KMS-11 (cell line): ENCODE data around the gene GFPT1.

Experiments
- H2AFZ ChIP-seq: fragments of 200-600 bp; sonication (generic); 2 replicates; pipeline ENCODE4 v1.6.1; 2016; ENCODE audit warnings: antibody characterized with exemption, mixed run types, low read depth
- H3K27ac ChIP-seq: fragments of 200-600 bp; sonication (generic); 2 replicates; pipeline ENCODE4 v1.6.1; 2016; ENCODE audit warnings: mild to moderate bottlenecking, mixed run types
- H3K27me3 ChIP-seq: fragments of 200-600 bp; sonication (generic); 2 replicates; pipeline ENCODE4 v1.6.1; 2017; ENCODE audit warnings: mild to moderate bottlenecking, low read depth, mixed run types, moderate library complexity; ENCODE audit not compliant: insufficient read depth
- H3K36me3 ChIP-seq: fragments of 200-600 bp; sonication (generic); 2 replicates; pipeline ENCODE4 v1.6.1; 2017; ENCODE audit warnings: mild to moderate bottlenecking, mixed run types; ENCODE audit not compliant: insufficient read depth
- H3K4me1 ChIP-seq: fragments of 200-600 bp; sonication (generic); 2 replicates; pipeline ENCODE4 v1.6.1; 2016; ENCODE audit warnings: mild to moderate bottlenecking, low read depth, mixed run types; ENCODE audit not compliant: poor library complexity, severe bottlenecking
- H3K4me2 ChIP-seq: fragments of 200-600 bp; sonication (generic); 2 replicates; pipeline ENCODE4 v1.7.0; 2016; ENCODE audit warnings: mild to moderate bottlenecking, mixed run types
- H3K4me3 ChIP-seq: fragments of 200-600 bp; sonication (generic); IDR thresholded peaks from 2 replicates; pipeline ENCODE4 v1.6.1; 2017; ENCODE audit warnings: low read depth, low read length, mixed read lengths; ENCODE audit not compliant: insufficient read depth
- H3K79me2 ChIP-seq: fragments of 200-600 bp; sonication (generic); 2 replicates; pipeline ENCODE4 v1.6.1; 2016; ENCODE audit warnings: low read depth, mixed run types; ENCODE audit not compliant: insufficient read depth
- H3K9ac ChIP-seq: fragments of 200-600 bp; sonication (generic); 2 replicates; pipeline ENCODE4 v1.6.1; 2016; ENCODE audit warnings: mild to moderate bottlenecking, mixed run types
- H4K20me1 ChIP-seq: fragments of 200-600 bp; sonication (generic); 2 replicates; pipeline ENCODE4 v1.6.1; 2016; ENCODE audit warnings: mild to moderate bottlenecking, mixed run types; ENCODE audit not compliant: insufficient read depth
- CTCF ChIP-seq: fragments of 200-600 bp; sonication (generic); conservative IDR thresholded peaks from 2 replicates; pipeline ENCODE4 v1.6.1; 2017; ENCODE audit warnings: low read depth, mild to moderate bottlenecking, antibody characterized with exemption, low read length, moderate library complexity, mixed read lengths

The GFPT1 gene

DNA sequence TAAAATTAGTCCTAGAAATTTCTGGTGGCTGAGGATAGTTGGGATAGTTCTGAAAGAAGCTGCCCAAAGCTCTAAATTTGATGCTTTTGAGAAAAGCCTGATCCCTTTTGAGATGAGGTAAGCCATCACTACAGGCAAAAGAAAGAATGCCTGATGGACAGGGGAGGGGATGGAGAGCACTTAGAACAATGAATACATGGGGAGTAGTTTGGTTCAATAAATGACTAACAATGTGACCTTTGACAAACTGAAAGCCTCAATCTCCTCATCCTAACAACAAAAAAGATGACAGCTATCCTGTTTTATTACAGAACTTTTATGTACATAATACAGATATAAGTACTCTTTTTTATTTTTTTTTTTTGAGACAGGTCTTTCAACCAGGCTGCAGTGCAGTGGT lies 42.7 kb downstream of the GFPT1 start:
- H3K4me3 ChIP-seq: no peak overlapping the region
- H4K20me1 ChIP-seq: no peaks in the 10 kb centered on the region
- no peak overlapping the region for H2AFZ ChIP-seq
- no peak overlapping the region for H3K27ac ChIP-seq
- H3K27me3 ChIP-seq: no peaks in the 10 kb centered on the region
- no peak overlapping the region for H3K9ac ChIP-seq
- no peak overlapping the region for H3K4me2 ChIP-seq
- peaks cover 34% of the 10 kb centered on the region; the same call in 1 of the 2 replicates for H3K36me3 ChIP-seq
- no peak for TF ChIP-seq CTCF
- no peaks in the 10 kb centered on the region for H3K79me2 ChIP-seq
- peaks cover 23% of the 10 kb centered on the region for H3K4me1 ChIP-seq

DNA sequence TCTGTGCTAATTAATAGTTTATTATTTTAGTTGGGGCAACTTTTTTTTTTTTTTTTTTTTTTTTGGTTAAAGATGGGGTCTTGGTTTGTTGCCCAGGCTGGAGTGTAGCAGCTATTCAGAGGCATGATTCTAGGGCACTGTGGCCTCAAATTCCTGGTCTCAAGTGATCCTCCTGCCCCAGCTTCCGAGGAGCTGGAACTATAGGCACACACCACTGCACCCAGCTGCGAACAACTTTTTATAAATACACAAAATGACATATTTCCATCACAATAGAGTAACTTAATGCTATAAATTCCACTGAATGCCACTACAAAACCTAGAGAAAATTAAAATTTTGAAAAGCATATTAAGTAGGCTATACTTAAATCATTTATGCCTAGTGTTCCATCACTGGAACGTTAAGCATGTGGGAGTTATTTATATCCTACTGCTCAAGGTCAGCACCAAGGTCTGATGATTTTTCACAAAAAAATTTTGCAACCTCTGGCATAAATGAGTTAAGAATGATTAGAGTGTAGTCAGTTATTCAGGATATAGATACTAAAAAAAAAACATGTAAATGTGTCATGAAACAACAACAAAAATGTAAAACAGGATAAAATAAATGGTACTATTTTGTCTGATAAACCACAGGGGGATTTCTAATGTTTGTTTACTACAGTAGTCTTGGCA lies 46.8 kb downstream of the GFPT1 start:
- Histone ChIP-seq H3K36me3 (peaks cover 15% of the 10 kb centered on the region; the same call in 1 of the 2 replicates), H3K27me3 (no peaks in the 10 kb centered on the region), H2AFZ (no peak overlapping the region), H3K4me3 (no peak overlapping the region), H3K4me2 (no peak overlapping the region), H3K79me2 (no peaks in the 10 kb centered on the region), H3K4me1 (peaks cover 5% of the 10 kb centered on the region), H3K27ac (no peak overlapping the region), H4K20me1 (no peaks in the 10 kb centered on the region), H3K9ac (no peak overlapping the region)
- no peak for TF ChIP-seq CTCF

DNA sequence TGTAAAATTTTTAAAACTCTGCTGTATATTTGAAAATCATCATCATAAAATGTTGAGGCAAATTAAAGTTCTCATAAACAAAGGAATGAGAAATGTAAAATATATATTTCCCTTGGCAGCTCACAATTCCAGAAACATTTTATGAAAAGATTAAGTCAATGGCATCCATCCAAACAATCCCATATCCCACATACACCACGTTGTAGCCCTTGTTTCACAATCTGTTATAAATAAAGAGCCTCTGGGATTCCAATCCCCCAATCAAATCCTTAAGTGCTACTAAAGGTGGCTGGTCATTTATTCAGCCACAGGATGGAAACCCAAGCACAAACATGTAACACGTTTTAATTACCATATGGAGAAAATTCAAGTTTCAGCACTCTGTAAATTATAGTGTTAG lies 51.7 kb downstream of the GFPT1 start:
- Histone ChIP-seq H3K4me3 (no peak overlapping the region), H3K27ac (no peak overlapping the region), H3K9ac (no peak overlapping the region), H2AFZ (no peak overlapping the region), H3K4me1 (no peaks in the 10 kb centered on the region), H3K79me2 (no peaks in the 10 kb centered on the region), H3K27me3 (no peaks in the 10 kb centered on the region), H3K36me3 (no peaks in the 10 kb centered on the region; the same call in 1 of the 2 replicates), H3K4me2 (no peak overlapping the region), H4K20me1 (no peaks in the 10 kb centered on the region)
- no peak for TF ChIP-seq CTCF

DNA sequence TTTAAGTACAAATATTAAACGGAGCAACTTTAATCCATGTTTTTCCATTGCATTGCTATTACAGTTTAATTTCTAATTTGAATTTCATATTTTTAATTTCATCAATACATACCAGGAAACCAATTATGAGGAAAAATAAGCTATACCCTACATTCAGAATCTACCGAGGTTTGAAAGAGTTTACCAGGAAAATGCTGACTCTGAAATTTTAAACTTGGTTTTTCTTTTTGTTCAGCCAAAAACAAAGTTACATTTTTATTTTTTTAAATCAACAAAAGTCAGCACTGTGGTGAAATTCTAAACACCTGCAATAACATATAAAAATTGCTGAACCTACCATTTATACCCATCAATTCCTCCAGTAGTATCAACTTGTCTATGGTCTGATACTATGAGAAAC lies 53.7 kb downstream of the GFPT1 start:
- H3K9ac ChIP-seq: no peak overlapping the region
- H3K79me2 ChIP-seq: no peaks in the 10 kb centered on the region
- H3K27me3 ChIP-seq: no peaks in the 10 kb centered on the region
- no peak for TF ChIP-seq CTCF
- no peak overlapping the region for H3K27ac ChIP-seq
- no peaks in the 10 kb centered on the region for H4K20me1 ChIP-seq
- no peaks in the 10 kb centered on the region for H3K4me1 ChIP-seq
- no peaks in the 10 kb centered on the region; the same call in 1 of the 2 replicates for H3K36me3 ChIP-seq
- no peak overlapping the region for H3K4me3 ChIP-seq
- no peak overlapping the region for H3K4me2 ChIP-seq
- no peak overlapping the region for H2AFZ ChIP-seq
